Measurements from ENCODE around the gene FRMD4A. TPM values are rescaled to one million over a fixed set of nuclear protein-coding genes. Genes with fewer than 3 reads are reported as not detected.
A peak's percentile ranks its signal among the peaks of the same experiment; 100 is the strongest.

The FRMD4A gene
- total and polyA plus RNA-seq, 2 experiments from 2014 or later, result 3.7 to 12.6 TPM

GRCh38 chr10:13984647-13985155, 346.0 kb downstream of the FRMD4A start:
- H3K9me3 ChIP-seq (ENCODE audit: low read depth), result no peaks in the 10 kb centered on the region
- H3K27ac ChIP-seq, result peak overlapping the region; percentile 21
- H3K36me3 ChIP-seq, result no peaks in the 10 kb centered on the region
- no peak overlapping the region for H3K4me3 ChIP-seq
- TF ChIP-seq CTCF (IDR thresholded peaks at IDR 0.05; ENCODE audit: low read depth, low read length), result no peak
- DNase-seq (ENCODE audit: low read depth in 1 of 2, low spot score in 1 of 2), result peak in 1 of 2 donors; percentile 67
- H3K27me3 ChIP-seq, result no peaks in the 10 kb centered on the region
- peaks cover 6% of the 10 kb centered on the region for H3K4me1 ChIP-seq (ENCODE audit: low read depth)

- Histone ChIP-seq H3K27me3 (no peaks in the 10 kb centered on the region), H3K4me3 (no peak overlapping the region), H3K27ac (no peak overlapping the region), H3K9me3 (ENCODE audit: low read depth) (no peaks in the 10 kb centered on the region), H3K4me1 (ENCODE audit: low read depth) (peaks cover under 1% of the 10 kb centered on the region), H3K36me3 (no peaks in the 10 kb centered on the region)
- TF ChIP-seq CTCF (IDR thresholded peaks at IDR 0.05; ENCODE audit: low read depth, low read length), result no peak
- DNase-seq (ENCODE audit: low read depth in 1 of 2, low spot score in 1 of 2), result no peak
Observed at GRCh38 chr10:13983035-13983434, 347.7 kb downstream of the FRMD4A start.

- no peak for TF ChIP-seq CTCF (IDR thresholded peaks at IDR 0.05; ENCODE audit: low read depth, low read length)
- Histone ChIP-seq H3K9me3 (ENCODE audit: low read depth) (no peaks in the 10 kb centered on the region), H3K4me3 (no peak overlapping the region), H3K27me3 (no peaks in the 10 kb centered on the region), H3K36me3 (no peaks in the 10 kb centered on the region), H3K4me1 (ENCODE audit: low read depth) (peaks cover 1% of the 10 kb centered on the region), H3K27ac (no peak overlapping the region)
- DNase-seq (ENCODE audit: low read depth in 1 of 2, low spot score in 1 of 2), result peak in 1 of 2 donors; percentile 90
Observed at GRCh38 chr10:13978533-13979115, 352.1 kb downstream of the FRMD4A start.

- DNase-seq (ENCODE audit: low read depth in 1 of 2, low spot score in 1 of 2), result peak in 1 of 2 donors; percentile 27
- Histone ChIP-seq H3K36me3 (no peaks in the 10 kb centered on the region), H3K27me3 (no peaks in the 10 kb centered on the region), H3K4me3 (no peak overlapping the region), H3K9me3 (ENCODE audit: low read depth) (no peaks in the 10 kb centered on the region), H3K4me1 (ENCODE audit: low read depth) (peaks cover 7% of the 10 kb centered on the region), H3K27ac (no peak overlapping the region)
- TF ChIP-seq CTCF (IDR thresholded peaks at IDR 0.05; ENCODE audit: low read depth, low read length), result no peak
Observed at GRCh38 chr10:13977861-13978532, 352.7 kb downstream of the FRMD4A start.

GRCh38 chr10:13973742-13974141, 357.0 kb downstream of the FRMD4A start:
- Histone ChIP-seq H3K4me1 (ENCODE audit: low read depth) (peaks cover 37% of the 10 kb centered on the region), H3K36me3 (no peaks in the 10 kb centered on the region), H3K27ac (no peak overlapping the region), H3K9me3 (ENCODE audit: low read depth) (no peaks in the 10 kb centered on the region), H3K4me3 (no peak overlapping the region), H3K27me3 (no peaks in the 10 kb centered on the region)
- peak in 1 of 2 donors; percentile 71 for DNase-seq (ENCODE audit: low read depth in 1 of 2, low spot score in 1 of 2)
- no peak for TF ChIP-seq CTCF (IDR thresholded peaks at IDR 0.05; ENCODE audit: low read depth, low read length)
